Prostate gland (tissue), 2 donors: ENCODE measurements around the gene NRSN2.

ENCODE experiments used
- CTCF ChIP-seq, 4 experiments: fragments of 200-600 bp in 2 of 4; fragments of 450-650 bp in 2 of 4; sonication (generic) in 2 of 4; IDR thresholded peaks; 1 replicate in 3 of 4; 2 replicates in 1 of 4; pipeline ENCODE4 v1.5.1; 2016 to 2019; ENCODE audit warnings: antibody characterized with exemption in 4 of 4, mild to moderate bottlenecking in 2 of 4, moderate library complexity in 2 of 4
- POLR2A ChIP-seq: fragments of 450-650 bp; IDR thresholded peaks from one replicate; pipeline ENCODE4 v1.6.1; 2016; ENCODE audit warnings: antibody characterized with exemption, mild to moderate bottlenecking

- TF ChIP-seq CTCF (IDR thresholded peaks at IDR 0.05), result no peak
- TF ChIP-seq POLR2A, result no peak
Observed at GRCh38 chr20:346033-346639, 775 bp upstream of the NRSN2 start.
